ENCODE results near the gene NDUFAF7.
"Not testable (repeated sequence)": the region's sequence is repeated elsewhere in the genome, so short reads cannot be mapped to it uniquely, and the experiment has no call there.

The NDUFAF7 gene

DNA sequence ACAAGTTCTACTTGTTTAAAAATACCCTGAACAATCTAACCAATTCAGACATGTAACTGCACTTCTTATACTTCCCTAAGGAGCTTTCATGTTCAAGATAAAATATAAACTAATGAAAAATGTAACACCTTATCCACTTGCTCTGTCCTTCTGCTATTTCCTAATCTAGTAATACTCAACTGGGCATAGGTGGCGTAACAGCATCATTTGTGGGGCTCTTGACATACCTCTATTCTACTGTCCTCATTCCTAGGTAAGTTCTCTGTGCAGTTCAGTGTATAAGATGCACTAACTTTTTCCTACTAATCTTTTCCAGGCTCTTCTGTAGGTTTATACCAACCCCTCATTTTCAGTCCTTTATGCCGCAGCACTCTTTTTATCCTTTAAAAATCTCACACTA lies 56.5 kb downstream of the NDUFAF7 start:
- peaks cover 86% of the 10 kb centered on the region for H3K36me3 ChIP-seq (ENCODE audit: insufficient read depth, low read length)
- H3K4me2 ChIP-seq (ENCODE audit: insufficient read depth, low read length) = no peak overlapping the region
- H3K4me1 ChIP-seq (ENCODE audit: insufficient read depth, low read length) = no peaks in the 10 kb centered on the region
- H3K79me2 ChIP-seq (ENCODE audit: insufficient read depth, low read length) = peaks cover 9% of the 10 kb centered on the region; the same call in 1 of the 2 replicates
- H3K9me3 ChIP-seq (ENCODE audit: insufficient read depth, low read length, severe bottlenecking) = no peaks in the 10 kb centered on the region
- H3K9ac ChIP-seq (ENCODE audit: low read depth, low read length) = no peak overlapping the region
- H2AFZ ChIP-seq (ENCODE audit: low read depth, low read length) = no peak overlapping the region
- DNase-seq (no peak), ATAC-seq (ENCODE audit: insufficient read depth, low read depth) (no peak)
- no peak overlapping the region for H3K27ac ChIP-seq (ENCODE audit: low read length)
- H3K4me3 ChIP-seq (ENCODE audit: low read depth in 1 of 2, low read length in 2 of 2) = no peak overlapping the region
- H4K20me1 ChIP-seq (ENCODE audit: insufficient read depth, low read length) = peaks cover 3% of the 10 kb centered on the region
- no peak for TF ChIP-seq EZH2 (IDR thresholded peaks at IDR 0.05; ENCODE audit: borderline replicate concordance, low read depth, low read length, severe bottlenecking)
- TF ChIP-seq, protein P1, sequence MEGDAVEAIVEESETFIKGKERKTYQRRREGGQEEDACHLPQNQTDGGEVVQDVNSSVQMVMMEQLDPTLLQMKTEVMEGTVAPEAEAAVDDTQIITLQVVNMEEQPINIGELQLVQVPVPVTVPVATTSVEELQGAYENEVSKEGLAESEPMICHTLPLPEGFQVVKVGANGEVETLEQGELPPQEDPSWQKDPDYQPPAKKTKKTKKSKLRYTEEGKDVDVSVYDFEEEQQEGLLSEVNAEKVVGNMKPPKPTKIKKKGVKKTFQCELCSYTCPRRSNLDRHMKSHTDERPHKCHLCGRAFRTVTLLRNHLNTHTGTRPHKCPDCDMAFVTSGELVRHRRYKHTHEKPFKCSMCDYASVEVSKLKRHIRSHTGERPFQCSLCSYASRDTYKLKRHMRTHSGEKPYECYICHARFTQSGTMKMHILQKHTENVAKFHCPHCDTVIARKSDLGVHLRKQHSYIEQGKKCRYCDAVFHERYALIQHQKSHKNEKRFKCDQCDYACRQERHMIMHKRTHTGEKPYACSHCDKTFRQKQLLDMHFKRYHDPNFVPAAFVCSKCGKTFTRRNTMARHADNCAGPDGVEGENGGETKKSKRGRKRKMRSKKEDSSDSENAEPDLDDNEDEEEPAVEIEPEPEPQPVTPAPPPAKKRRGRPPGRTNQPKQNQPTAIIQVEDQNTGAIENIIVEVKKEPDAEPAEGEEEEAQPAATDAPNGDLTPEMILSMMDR (IDR thresholded peaks at IDR 0.05; ENCODE audit: borderline replicate concordance, extremely low read depth, low read length, poor library complexity, severe bottlenecking) = peak; percentile 37
- no peaks in the 10 kb centered on the region for H3K27me3 ChIP-seq (ENCODE audit: insufficient read depth, low read length, poor library complexity)

DNA sequence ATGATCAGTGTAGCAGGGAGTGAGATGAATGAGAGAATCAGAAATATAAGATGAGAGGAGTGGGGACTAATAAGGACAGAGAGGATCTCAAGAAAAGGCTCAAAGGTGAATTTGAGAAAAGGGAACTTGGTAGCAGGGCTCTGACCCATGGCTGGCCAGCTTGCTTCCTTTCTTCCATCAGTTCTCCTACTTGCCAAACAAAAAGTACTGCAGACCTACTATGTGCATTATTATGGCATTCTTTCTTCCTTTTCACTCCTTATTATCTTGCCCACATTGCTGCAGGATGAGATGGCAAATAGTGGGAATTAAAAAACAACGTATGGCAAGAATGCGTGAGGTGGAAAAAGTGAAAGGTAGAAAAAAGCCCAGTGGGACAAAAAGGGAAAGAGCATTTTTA lies 60.2 kb downstream of the NDUFAF7 start:
- DNase-seq (no peak), ATAC-seq (ENCODE audit: insufficient read depth, low read depth) (no peak)
- TF ChIP-seq EZH2 (IDR thresholded peaks at IDR 0.05; ENCODE audit: borderline replicate concordance, low read depth, low read length, severe bottlenecking) = no peak
- TF ChIP-seq, protein P1 (IDR thresholded peaks at IDR 0.05; ENCODE audit: borderline replicate concordance, extremely low read depth, low read length, poor library complexity, severe bottlenecking) = no peak
- peaks cover 45% of the 10 kb centered on the region for H3K79me2 ChIP-seq (ENCODE audit: insufficient read depth, low read length)
- no peak overlapping the region for H3K4me3 ChIP-seq (ENCODE audit: low read depth in 1 of 2, low read length in 2 of 2)
- H3K9me3 ChIP-seq (ENCODE audit: insufficient read depth, low read length, severe bottlenecking) = no peaks in the 10 kb centered on the region
- no peaks in the 10 kb centered on the region for H3K4me1 ChIP-seq (ENCODE audit: insufficient read depth, low read length)
- H3K4me2 ChIP-seq (ENCODE audit: insufficient read depth, low read length) = no peak overlapping the region
- no peak overlapping the region for H3K9ac ChIP-seq (ENCODE audit: low read depth, low read length)
- no peak overlapping the region for H3K27ac ChIP-seq (ENCODE audit: low read length)
- no peaks in the 10 kb centered on the region for H3K27me3 ChIP-seq (ENCODE audit: insufficient read depth, low read length, poor library complexity)
- H4K20me1 ChIP-seq (ENCODE audit: insufficient read depth, low read length) = peaks cover 3% of the 10 kb centered on the region
- peaks cover 67% of the 10 kb centered on the region for H3K36me3 ChIP-seq (ENCODE audit: insufficient read depth, low read length)
- no peak overlapping the region for H2AFZ ChIP-seq (ENCODE audit: low read depth, low read length)

DNA sequence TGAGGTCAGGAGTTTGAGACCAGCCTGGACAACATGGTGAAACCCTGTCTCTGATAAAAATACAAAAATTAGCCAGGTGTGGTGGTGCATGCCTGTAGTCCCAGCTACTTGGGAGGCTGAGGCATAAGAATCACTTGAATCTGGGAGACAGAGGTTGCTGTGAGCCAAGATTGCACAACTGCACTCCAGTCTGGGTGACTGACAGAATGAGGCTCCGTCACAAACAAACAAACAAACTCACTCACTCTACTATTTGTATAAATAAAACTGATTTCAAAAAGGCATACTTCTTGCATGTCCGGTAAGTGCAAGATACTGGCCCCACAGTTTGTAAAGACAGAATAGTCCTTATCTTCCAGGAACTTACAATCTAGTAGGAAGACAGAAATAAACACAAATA lies 63.4 kb downstream of the NDUFAF7 start:
- Histone ChIP-seq H3K36me3 (ENCODE audit: insufficient read depth, low read length) (peaks cover 38% of the 10 kb centered on the region), H3K79me2 (ENCODE audit: insufficient read depth, low read length) (peaks cover 73% of the 10 kb centered on the region), H4K20me1 (ENCODE audit: insufficient read depth, low read length) (peaks cover 18% of the 10 kb centered on the region; the same call in 1 of the 2 replicates)
- H3K4me1 ChIP-seq (ENCODE audit: insufficient read depth, low read length); H3K9me3 ChIP-seq (ENCODE audit: insufficient read depth, low read length, severe bottlenecking); H2AFZ ChIP-seq (ENCODE audit: low read depth, low read length); H3K4me3 ChIP-seq (ENCODE audit: low read depth in 1 of 2, low read length in 2 of 2); ATAC-seq (ENCODE audit: insufficient read depth, low read depth); DNase-seq; H3K27me3 ChIP-seq (ENCODE audit: insufficient read depth, low read length, poor library complexity); H3K9ac ChIP-seq (ENCODE audit: low read depth, low read length); H3K27ac ChIP-seq (ENCODE audit: low read length); H3K4me2 ChIP-seq (ENCODE audit: insufficient read depth, low read length): not testable (repeated sequence)

DNA sequence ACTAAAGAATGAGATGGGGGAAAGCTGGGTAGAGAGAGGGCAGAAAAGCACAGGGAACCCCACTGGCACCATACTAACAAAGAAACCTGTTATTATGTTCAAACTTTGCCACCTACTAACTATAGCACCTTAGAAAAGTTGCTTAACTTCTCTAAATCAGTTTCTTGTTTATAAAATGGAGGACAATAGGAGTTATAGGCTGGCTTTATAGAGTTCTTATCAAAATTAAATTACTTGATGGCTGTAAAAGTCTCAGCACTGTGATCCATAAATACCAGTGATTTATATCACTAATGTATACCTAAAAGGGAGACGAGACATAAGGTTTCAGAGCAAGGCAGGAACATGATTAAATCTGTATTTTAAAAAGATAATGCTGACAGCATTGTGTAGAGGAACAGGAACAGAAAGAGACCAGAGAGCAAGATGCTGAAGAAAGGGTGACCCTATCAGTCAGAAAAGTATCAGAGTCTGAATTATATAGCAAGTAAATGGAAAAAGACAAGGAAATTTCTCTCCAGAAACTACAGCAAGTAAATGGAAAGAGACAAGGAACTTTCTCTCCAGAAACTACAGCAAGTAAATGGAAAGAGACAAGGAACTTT lies 64.1 kb downstream of the NDUFAF7 start:
- Histone ChIP-seq H3K4me3 (ENCODE audit: low read depth in 1 of 2, low read length in 2 of 2) (no peak overlapping the region), H4K20me1 (ENCODE audit: insufficient read depth, low read length) (peaks cover 19% of the 10 kb centered on the region; the same call in 1 of the 2 replicates), H3K27ac (ENCODE audit: low read length) (no peak overlapping the region), H3K4me1 (ENCODE audit: insufficient read depth, low read length) (no peaks in the 10 kb centered on the region), H3K36me3 (ENCODE audit: insufficient read depth, low read length) (peaks cover 31% of the 10 kb centered on the region), H2AFZ (ENCODE audit: low read depth, low read length) (no peak overlapping the region), H3K79me2 (ENCODE audit: insufficient read depth, low read length) (peaks cover 81% of the 10 kb centered on the region), H3K4me2 (ENCODE audit: insufficient read depth, low read length) (no peak overlapping the region), H3K27me3 (ENCODE audit: insufficient read depth, low read length, poor library complexity) (no peaks in the 10 kb centered on the region), H3K9me3 (ENCODE audit: insufficient read depth, low read length, severe bottlenecking) (no peaks in the 10 kb centered on the region), H3K9ac (ENCODE audit: low read depth, low read length) (no peak overlapping the region)
- no peak for TF ChIP-seq EZH2 (IDR thresholded peaks at IDR 0.05; ENCODE audit: borderline replicate concordance, low read depth, low read length, severe bottlenecking)
- TF ChIP-seq, protein P1 (IDR thresholded peaks at IDR 0.05; ENCODE audit: borderline replicate concordance, extremely low read depth, low read length, poor library complexity, severe bottlenecking) = no peak
- DNase-seq = no peak
- no peak for ATAC-seq (ENCODE audit: insufficient read depth, low read depth)
